NCI-H82 (cell line): ENCODE measurements around the gene ADAMTS18.
"Not testable (repeated sequence)": the region's sequence is repeated elsewhere in the genome, so short reads cannot be mapped to it uniquely, and the experiment has no call there.

Experiments used
- DNase-seq: peaks from one replicate; lab custom pipeline; 2025; lab: John Stamatoyannopoulos, UW

Gene ADAMTS18, protein sequence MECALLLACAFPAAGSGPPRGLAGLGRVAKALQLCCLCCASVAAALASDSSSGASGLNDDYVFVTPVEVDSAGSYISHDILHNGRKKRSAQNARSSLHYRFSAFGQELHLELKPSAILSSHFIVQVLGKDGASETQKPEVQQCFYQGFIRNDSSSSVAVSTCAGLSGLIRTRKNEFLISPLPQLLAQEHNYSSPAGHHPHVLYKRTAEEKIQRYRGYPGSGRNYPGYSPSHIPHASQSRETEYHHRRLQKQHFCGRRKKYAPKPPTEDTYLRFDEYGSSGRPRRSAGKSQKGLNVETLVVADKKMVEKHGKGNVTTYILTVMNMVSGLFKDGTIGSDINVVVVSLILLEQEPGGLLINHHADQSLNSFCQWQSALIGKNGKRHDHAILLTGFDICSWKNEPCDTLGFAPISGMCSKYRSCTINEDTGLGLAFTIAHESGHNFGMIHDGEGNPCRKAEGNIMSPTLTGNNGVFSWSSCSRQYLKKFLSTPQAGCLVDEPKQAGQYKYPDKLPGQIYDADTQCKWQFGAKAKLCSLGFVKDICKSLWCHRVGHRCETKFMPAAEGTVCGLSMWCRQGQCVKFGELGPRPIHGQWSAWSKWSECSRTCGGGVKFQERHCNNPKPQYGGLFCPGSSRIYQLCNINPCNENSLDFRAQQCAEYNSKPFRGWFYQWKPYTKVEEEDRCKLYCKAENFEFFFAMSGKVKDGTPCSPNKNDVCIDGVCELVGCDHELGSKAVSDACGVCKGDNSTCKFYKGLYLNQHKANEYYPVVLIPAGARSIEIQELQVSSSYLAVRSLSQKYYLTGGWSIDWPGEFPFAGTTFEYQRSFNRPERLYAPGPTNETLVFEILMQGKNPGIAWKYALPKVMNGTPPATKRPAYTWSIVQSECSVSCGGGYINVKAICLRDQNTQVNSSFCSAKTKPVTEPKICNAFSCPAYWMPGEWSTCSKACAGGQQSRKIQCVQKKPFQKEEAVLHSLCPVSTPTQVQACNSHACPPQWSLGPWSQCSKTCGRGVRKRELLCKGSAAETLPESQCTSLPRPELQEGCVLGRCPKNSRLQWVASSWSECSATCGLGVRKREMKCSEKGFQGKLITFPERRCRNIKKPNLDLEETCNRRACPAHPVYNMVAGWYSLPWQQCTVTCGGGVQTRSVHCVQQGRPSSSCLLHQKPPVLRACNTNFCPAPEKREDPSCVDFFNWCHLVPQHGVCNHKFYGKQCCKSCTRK (N-terminal part only)

DNA sequence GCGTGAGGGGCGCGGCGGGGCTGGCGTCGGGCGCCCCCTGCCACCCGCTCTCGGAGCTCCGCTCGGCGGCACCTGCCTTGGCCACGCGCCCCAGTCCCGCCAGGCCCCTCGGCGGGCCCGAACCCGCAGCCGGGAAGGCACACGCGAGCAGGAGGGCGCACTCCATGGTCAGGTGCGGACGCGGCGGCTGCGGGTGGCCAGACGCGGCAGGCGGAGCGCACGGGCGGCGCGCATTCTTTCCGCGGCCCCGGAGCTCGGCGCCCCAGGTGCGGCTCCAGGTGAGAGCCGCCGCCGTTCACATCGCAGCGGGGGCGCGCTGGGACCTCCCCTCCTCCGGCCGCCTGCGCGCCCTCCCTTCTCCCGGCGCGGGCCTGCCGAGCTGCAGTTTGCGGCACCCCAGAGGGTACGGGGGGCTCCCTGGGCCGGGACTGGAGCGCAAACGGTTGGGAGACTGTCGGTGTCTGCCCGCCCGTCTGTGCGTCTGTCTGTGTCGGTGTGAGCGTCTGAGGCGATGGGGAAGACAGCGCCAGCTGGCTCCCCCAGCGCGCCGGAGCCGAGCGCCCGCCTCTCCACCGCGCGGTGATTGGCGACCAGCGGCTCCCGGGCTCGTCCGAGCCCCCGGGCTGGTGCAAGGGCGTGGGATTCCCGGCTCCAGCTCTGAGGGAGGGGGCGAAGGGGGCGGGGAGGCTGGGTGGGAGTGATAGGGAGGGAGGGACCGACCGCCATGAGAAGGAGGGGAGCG is at the start of gene ADAMTS18:
Gene ADAMTS18, minus strand, starts transcription at position 505 of the 742 bp plus-strand sequence. Its CDS starts 339 bp downstream, at position 166.
- DNase-seq = peak; percentile 45

- DNase-seq = no peak
Measured at GRCh38 chr16:77480681-77481315, 46.0 kb upstream of the ADAMTS18 start.

DNA sequence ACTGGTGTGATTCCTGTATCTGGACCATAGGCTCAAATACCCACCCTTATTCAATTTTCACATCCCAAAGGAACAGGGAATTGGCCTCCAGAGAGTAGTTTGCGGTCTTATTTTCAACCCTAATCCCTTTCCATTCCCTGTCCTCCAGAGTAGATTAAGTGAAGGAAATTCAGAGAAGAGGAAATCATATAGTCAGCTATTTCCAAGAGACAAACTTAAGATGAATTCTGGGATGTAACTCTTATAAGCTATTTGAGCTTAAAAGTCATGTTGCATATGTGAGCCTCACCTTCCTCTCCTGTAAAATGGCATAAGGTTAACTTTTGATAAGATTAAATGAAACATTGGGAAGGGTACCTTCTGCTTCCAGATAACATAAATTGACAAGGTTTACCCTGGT is 37.4 kb upstream of the ADAMTS18 start:
- DNase-seq = no peak

- no peak for DNase-seq
Measured at GRCh38 chr16:77470851-77471250, 36.0 kb upstream of the ADAMTS18 start.

GRCh38 chr16:77469634-77470033 is 34.8 kb upstream of the ADAMTS18 start:
- DNase-seq = no peak

GRCh38 chr16:77468831-77469230 is 34.0 kb upstream of the ADAMTS18 start:
- DNase-seq = peak; percentile 79

DNA sequence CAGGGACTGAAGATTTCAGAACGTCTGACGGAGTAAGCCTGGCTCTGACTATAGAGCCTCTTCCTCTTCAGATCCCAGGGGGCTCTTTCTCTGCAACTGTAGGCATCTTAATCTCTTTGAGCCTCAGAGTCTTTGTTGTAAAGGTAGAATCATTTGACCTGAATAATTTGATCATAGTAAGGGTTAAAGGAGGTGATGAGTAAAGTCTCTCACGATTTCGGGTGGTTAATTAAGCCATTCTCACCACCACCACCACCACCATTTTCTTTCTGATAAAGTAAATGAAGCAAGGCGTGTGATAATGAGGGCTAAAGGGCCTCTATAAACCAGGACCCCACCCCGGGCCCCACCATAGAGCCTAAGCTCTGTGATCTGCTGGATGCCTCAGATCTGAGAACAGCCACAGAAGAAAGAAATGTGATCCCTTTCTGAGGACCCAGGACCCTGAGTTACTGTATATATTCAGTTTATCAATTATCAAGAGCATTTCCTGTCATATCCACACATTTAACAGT is 33.0 kb upstream of the ADAMTS18 start:
- DNase-seq = peak; percentile 66

GRCh38 chr16:77463659-77464058 is 28.8 kb upstream of the ADAMTS18 start:
- not testable (repeated sequence) for DNase-seq

DNA sequence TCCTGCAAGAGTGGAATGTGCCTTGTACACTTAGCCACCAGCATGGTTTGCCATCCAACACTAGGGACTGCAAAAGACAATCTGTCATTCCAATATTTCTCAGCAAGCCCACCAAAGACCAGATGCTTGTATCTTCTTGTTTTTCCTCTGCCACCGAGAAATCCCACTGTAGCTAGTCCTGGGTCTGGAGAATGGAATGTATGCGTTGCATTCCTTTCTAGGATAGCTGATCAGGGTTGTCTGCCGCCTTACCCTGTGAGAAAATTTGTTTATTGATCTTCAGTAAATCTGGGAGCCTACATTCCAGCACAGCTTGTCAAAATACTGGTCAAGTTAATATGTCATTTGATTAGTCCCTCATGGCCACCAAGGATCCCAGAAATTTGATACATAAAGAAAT is 28.1 kb upstream of the ADAMTS18 start:
- no peak for DNase-seq

- DNase-seq = no peak
Measured at GRCh38 chr16:77459534-77460254, 24.9 kb upstream of the ADAMTS18 start.

DNA sequence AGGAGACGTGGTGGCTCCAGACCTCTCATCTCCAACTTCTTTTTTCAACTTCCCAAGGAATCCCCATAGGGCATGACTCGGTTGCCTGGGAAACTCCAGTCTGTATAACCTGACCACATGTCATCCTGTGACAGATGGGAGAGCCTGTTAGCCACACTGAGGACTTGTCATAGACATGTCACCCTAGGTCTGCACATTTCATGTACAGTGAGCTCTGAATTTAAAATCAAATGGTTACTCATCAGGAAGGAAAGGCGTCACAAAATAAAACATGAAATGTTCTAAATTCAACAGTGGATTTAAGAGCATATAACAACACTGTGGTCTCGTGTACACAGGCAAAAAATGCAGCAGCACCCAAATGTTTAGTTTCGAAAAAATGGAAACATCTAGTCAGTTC is 22.2 kb upstream of the ADAMTS18 start:
- DNase-seq = peak; percentile 44

DNA sequence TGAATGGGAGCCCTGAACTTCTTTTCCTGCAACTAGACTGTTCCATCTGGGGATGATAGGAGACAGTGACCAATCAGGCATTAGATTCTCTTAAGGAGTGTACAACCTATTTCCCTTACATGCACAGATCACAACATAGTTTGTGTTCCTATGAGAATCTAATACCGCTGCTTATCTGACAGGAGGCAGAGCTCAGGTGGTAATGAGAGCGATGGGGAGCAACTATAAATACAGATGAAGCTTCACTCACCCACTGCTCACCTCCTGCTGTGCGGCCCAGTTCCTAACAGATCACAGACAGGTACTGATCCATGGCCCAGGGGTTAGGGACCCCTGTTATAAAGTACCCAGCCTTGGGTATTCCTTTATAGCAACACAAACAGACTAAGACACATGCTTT is 17.4 kb upstream of the ADAMTS18 start:
- no peak for DNase-seq

DNA sequence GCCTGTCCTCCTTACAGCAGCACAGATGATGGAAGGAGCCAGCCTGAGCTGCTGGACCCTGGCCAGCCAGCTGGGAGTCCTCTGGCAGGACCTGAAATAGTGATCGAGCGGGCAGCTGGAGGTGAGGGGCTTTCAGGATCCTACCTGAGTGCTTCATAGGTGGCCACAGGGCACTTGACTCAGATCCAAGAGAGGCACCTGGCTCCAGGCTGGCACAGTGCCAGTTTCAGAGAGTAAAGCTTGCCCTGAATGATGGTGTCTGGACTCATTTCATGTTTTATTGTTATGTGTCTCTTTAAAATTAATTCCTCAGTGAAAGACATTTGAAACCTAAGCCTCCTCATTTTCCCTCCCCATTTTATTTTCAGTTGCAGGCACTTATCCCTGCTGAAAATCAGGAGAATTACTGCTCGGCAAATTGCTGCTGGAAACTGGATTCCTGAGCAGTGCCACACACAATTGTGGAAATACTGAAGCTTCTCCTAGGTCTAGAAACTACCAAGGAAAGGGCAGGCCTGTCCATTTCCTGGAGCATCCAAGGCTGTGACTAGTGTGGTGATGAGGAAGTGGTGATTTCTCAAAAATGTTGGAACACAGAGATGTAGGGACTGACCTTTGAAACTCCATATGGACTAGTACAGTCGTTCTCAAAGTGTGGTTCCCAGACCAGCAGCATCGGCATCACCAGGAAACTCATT is 16.1 kb upstream of the ADAMTS18 start:
- DNase-seq = peak; percentile 2

DNA sequence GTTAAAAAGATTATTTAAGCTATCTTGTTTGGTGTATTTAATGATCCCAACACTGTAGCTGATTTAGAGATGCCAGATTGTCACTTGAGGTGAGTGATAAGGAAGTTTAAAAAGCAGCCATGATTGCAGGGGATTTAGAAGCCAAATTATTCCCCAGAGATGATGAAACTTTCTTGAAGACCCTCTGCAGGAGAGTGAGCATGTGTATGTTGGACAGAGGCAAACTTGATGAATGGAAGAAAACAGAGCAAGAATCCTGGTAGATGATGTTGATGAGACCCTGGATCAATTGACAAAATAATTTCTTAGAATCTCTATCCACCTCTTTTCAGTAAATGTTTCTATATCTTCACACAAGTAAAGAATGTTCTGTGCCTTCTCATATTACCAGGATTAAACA is 14.4 kb upstream of the ADAMTS18 start:
- peak; percentile 23 for DNase-seq

GRCh38 chr16:77445324-77445723 is 10.5 kb upstream of the ADAMTS18 start:
- no peak for DNase-seq

- DNase-seq = no peak
Measured at GRCh38 chr16:77444147-77444460, 9.3 kb upstream of the ADAMTS18 start.

DNA sequence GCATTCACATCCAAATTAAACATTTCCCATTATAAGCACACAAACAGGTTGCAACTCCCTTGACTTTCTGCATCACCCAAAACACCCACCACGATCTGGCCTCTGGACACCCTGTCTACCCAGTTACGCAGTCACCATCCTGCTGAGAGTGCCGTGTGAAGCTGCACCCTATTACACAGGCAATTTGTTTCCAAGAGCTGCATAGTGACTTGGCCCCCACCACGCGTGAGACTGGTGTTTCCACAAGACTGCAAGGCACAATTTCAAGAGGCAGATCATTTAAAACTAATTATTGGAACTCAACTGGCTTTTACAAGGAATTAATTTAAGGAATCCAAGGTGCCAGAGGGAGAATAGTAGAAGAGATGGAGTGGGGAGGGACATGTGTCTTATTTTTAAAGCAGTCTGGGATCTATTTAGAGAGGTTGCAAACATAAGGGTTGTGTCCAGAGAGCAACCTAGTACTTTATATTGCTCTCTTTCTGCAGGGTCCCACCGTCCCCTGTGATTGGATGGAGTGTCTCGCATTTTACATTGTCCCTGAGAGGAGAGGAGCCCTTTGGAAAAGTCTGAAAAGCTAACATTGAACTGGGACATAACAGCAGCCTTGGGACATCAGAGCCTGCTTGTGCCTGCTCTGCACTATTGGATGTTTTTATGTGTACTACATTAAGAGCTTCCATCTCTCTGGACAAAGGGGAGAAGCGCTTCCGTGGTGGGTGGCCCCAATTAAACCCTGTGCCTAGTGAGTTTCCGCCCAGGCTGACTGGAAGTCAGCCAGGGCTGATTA is 8.7 kb upstream of the ADAMTS18 start:
- DNase-seq = no peak

DNA sequence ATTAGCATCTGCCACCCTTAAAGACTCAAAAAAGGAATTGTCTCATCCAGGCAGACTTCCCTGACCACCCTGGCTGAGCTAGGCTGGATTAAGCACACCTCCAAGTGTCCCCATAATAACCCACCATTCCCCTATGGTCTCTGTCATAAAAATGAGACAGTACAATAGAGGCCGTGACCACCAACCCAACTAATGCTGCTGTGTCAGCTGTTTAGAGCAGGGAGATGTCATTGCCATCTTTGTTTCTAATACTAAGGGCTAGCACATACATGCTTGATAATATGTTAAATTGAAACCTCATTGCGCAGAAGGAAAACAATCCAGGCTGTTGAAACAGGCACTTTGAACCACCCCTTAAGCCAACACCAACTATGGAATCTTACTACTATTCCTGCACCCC is 7.2 kb upstream of the ADAMTS18 start:
- no peak for DNase-seq

DNA sequence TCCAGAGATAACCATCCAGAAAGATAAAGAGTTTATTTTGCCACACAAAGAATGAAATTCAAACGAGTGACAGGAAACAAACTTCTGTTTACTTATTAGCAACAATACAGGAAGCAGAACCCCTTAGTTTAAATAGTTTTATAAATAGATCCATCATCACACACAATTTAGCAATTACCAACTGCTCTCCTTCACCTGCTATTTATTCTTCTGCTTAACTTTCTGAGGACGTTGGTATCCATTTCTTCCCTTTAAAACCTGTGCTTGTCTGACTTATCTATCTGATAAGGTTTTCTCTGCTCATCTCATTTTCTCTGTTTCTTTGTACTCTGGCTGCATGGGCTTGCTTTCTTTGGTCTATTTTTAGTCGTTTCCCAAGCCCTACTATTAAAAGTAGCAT is 4.3 kb upstream of the ADAMTS18 start:
- no peak for DNase-seq
